GM21447 (cell line): ENCODE data around the gene ATXN1.

Experiments
- ATAC-seq: cut with Tn5 transposase; IDR thresholded peaks from one replicate; pipeline ENCODE4 v1.9.1; 2021; ENCODE audit not compliant: unreplicated experiment

The ATXN1 gene

GRCh38 chr6:16331384-16332174 is 429.7 kb downstream of the ATXN1 start:
- ATAC-seq: peak; percentile 60

- no peak for ATAC-seq
Measured at GRCh38 chr6:16329233-16329632, 432.0 kb downstream of the ATXN1 start.

GRCh38 chr6:16327777-16328325 is 433.4 kb downstream of the ATXN1 start:
- no peak for ATAC-seq

GRCh38 chr6:16326971-16327776 is 434.1 kb downstream of the ATXN1 start:
- no peak for ATAC-seq

GRCh38 chr6:16326531-16326930 is 434.7 kb downstream of the ATXN1 start:
- no peak for ATAC-seq

GRCh38 chr6:16324606-16325225 is 436.5 kb downstream of the ATXN1 start:
- ATAC-seq: no peak

- no peak for ATAC-seq
Measured at GRCh38 chr6:16324184-16324583, 437.1 kb downstream of the ATXN1 start.

GRCh38 chr6:16322666-16323312 is 438.5 kb downstream of the ATXN1 start:
- ATAC-seq: peak; percentile 83

- no peak for ATAC-seq
Measured at GRCh38 chr6:16321826-16322225, 439.4 kb downstream of the ATXN1 start.

- no peak for ATAC-seq
Measured at GRCh38 chr6:16321341-16321710, 439.9 kb downstream of the ATXN1 start.

- ATAC-seq: no peak
Measured at GRCh38 chr6:16320533-16321340, 440.5 kb downstream of the ATXN1 start.

- peak; percentile 61 for ATAC-seq
Measured at GRCh38 chr6:16319813-16320532, 441.3 kb downstream of the ATXN1 start.

- no peak for ATAC-seq
Measured at GRCh38 chr6:16318953-16319720, 442.1 kb downstream of the ATXN1 start.

- no peak for ATAC-seq
Measured at GRCh38 chr6:16318538-16318937, 442.7 kb downstream of the ATXN1 start.

GRCh38 chr6:16316741-16317251 is 444.5 kb downstream of the ATXN1 start:
- ATAC-seq: no peak

GRCh38 chr6:16314296-16314695 is 447.0 kb downstream of the ATXN1 start:
- no peak for ATAC-seq

- no peak for ATAC-seq
Measured at GRCh38 chr6:16313732-16314131, 447.5 kb downstream of the ATXN1 start.

GRCh38 chr6:16311763-16312162 is 449.5 kb downstream of the ATXN1 start:
- ATAC-seq: no peak

- ATAC-seq: no peak
Measured at GRCh38 chr6:16306334-16306733, 454.9 kb downstream of the ATXN1 start.
